NCI-H146 treated with DMSO at 0.1 percent for 48 hours (cell line): ENCODE results near the gene EML6.
"Not testable (repeated sequence)": the region's sequence is repeated elsewhere in the genome, so short reads cannot be mapped to it uniquely, and the experiment has no call there.

ENCODE experiments used
- DNase-seq: peaks from one replicate; lab custom pipeline; 2025; ENCODE audit not compliant: unreplicated experiment; lab: John Stamatoyannopoulos, UW

EML6 gene

GRCh38 chr2:54983345-54984220 is 260.1 kb downstream of the EML6 start:
- DNase-seq, result no peak

DNA sequence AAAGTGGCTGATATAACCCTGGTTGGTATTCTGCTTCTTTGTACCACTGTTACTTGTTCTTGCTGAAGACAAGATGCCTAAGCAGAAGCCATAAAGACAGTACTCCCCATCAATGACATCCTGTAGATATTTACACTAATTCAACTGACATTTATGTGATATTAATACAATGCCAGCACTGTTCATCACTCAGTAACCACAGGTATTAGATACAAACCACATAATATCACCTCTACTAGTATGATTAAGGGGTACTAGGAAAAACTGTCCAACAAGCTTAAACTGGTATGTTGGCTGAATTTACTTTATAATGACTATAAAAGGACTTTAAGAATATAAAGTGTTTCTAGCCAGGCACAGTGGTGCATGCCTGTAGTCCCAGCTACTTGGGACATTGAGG is 261.0 kb downstream of the EML6 start:
- no peak for DNase-seq

- no peak for DNase-seq
These were observed 262.8 kb downstream of the EML6 start for GRCh38 chr2:54986264-54986663.

DNA sequence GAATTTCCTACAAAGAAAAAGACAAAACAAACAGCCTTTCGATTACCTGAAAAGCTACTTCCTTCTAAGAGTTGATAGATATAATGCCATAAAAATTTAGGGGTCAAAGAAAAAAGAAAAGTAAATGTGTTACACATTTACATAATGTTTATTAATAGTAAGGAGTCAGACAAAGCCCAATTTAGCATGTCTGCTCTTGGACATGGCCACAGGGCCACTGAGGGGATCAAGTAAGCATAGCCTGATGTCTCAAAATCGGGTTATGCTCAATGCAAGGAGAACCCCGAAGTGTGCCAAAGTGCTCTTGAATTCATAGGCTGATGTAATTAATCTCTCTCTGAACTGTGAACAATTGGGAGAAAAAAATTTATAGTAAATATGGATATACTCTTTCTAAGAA is 265.1 kb downstream of the EML6 start:
- DNase-seq, result no peak

GRCh38 chr2:54990694-54991093 is 267.2 kb downstream of the EML6 start:
- DNase-seq, result not testable (repeated sequence)

DNA sequence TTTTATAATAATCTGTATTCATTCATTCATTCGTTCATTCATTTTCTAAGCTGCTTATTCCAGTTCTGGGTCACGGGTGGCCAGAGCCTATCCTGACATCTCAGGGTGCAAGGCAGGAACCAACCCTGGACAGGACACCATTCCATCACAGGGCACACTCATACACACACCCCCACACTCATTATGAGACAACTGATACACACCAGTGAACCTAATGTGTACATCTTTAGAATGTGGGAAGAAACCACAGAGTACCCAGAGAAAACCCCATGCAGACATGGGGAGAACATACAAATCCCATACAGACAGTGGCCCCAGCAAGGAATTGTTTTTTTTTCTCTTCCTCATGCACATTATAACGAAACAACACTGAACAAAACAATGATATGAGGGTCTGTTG is 272.1 kb downstream of the EML6 start:
- no peak for DNase-seq

- no peak for DNase-seq
These were observed 274.4 kb downstream of the EML6 start for GRCh38 chr2:54997826-54998225.

GRCh38 chr2:54999182-54999581 is 275.7 kb downstream of the EML6 start:
- no peak for DNase-seq

DNA sequence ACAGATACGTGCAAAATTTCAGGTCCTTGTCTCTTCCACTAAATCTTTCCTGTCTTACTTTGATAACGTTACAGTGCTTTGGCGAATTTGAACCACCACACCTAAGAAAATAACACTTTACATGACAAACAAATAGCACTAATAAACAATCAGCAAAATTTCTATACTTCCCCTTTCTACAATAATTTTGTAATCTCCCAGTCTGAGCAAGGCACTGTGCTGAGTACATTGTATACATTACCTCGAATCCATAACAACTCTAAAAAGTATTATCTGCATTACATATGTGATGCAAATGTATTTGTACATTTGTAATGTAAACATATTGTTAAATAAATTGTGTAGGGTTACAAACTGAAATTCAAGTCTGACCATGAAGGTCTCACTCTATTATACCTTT is 276.9 kb downstream of the EML6 start:
- DNase-seq, result no peak

- no peak for DNase-seq
These were observed 278.3 kb downstream of the EML6 start for GRCh38 chr2:55001716-55002115.

DNA sequence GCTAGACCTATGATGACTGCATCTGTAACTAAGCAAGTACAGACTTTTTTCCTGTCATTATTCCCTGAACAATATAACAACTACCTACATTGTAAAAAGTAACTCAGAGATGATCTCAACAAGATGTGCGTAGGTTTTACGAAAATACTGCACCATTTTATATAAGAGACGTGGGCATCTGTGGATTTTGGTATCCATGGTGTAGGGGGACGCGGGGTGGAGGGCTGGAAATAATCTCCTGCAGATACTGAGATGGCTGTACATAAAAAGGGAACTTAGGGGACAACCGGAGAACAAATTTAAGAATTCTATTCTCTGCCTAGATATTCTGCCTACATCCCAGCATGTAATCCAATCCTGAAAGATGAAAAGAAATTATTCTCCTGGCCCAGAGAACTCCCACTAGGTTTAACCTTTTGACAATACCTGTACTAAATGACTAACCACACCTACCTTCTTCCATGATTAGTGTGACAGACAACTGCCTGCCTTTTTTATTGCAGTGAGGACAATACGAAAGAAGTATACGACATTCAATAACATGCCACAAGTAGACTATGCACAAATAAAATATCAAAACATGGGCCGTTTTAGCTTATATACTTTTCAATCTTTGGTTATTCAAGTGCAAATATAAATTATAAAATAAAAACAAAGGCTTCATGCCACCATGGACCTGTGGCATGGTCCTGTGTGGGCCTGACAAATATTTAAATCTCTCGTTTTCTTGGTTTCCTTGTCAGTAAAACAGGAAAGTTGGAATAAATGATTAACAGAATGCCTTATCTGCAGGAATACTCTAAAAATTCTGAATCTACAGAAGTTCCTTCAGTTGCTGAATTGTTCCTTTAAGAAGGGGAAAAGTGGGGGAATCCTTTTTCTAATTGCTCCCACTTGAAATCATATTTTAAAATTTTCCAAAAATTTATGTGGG is 280.5 kb downstream of the EML6 start:
- DNase-seq, result no peak

GRCh38 chr2:55006306-55006705 is 282.8 kb downstream of the EML6 start:
- no peak for DNase-seq

GRCh38 chr2:55009277-55010060 is 286.0 kb downstream of the EML6 start:
- DNase-seq, result no peak

GRCh38 chr2:55010149-55010591 is 286.7 kb downstream of the EML6 start:
- no peak for DNase-seq

- no peak for DNase-seq
These were observed 287.5 kb downstream of the EML6 start for GRCh38 chr2:55010915-55011314.

DNA sequence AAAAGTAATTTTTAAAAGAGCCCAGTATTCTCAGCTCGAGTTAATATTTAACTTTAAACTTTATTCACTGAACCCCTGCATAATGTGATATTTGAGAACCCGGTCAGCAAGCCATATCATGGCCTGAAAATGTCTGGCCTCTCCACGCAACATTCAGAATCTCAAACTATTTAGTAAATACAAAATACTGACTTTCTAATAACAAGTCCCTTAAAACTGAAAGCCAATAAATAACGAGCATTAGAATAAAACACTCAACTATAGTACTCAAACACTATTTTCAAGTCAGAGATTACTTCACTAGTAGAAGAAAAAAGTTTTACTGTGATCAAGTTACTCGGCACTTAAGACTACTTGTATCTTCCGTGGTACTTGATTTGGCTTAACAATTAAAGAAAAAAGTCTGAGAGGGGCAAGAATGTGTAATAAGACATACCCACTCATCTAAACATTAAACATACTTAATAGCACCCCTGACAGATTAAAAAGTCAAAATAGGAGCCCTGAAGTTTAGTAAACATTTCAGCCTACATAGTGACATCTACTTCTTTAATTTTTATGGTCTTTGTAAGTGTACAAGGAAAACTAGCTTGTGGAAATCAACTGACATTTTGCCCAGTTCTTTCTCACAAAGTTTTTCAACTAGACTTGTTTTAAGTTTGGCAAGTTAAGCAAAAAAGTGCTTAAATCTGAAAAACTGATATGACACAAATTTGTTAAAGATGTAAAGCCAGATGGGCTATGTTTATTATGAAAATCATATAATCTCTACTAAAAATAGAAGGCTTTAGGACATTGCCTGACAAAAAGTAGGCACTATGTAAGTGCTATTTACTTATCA is 288.6 kb downstream of the EML6 start:
- DNase-seq, result no peak

DNA sequence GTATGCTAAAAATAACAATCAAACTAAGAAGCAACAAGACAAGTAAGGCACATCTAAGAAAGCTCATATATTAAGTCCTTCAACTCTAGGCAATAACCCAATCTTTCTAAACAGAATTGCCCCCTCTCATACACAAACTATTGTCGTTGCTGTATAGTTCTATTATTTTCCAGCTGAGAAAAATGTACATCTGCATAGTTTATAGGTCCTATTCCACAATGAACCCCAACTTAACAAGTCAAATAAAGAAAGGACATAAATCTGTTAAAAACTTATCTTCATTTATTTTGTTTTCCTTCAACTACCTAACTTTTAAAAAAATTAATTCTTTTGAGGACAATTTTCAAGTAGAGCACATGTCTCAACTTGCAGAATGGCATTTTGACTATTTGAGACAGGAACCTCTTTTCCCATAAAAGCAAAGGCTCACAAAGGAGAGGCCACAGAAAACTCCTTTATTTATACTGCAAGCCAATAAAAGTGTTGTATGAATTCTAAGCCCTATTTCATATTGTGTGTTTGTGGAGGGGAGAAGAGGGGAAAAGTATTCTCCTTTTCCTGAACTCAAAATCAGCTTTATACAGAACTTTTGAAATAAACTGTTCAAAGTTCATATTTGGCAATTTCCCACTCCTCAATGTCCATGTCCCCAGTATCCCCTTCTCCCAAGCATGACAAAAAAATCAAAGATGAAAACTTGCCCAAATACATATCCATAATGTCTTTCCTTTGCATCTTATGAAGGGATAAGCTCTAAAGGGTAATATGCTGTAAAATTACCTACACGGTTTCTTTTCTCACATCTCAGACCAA is 289.4 kb downstream of the EML6 start:
- no peak for DNase-seq

DNA sequence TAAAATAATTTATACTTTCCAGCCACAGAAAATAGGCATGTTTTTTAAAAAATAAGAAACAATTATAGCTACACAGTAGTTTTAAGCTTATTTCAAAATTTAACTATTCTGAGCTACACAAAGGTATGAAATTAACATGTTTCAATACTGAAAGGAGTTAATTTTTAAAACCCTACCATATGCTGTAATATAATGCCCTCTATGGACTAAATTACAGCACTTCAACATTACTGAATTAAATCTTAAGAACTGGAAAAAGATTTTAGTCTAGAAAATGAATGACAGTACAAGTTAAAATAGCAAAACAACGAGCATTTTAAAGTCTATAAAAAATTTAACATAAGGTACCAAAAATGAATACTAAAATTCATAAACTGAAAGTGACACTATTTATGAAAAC is 290.5 kb downstream of the EML6 start:
- no peak for DNase-seq
